Measurements from ENCODE around the gene TBC1D22A.

- TF ChIP-seq CTCF (IDR thresholded peaks at IDR 0.05 in 4 of 5, conservative IDR thresholded peaks at IDR 0.05 in 1 of 5) (no peak), POLR2A (IDR thresholded peaks at IDR 0.05) (no peak)
These were observed 438.0 kb downstream of the TBC1D22A start for GRCh38 chr22:47200273-47201051.

Measured in gastrocnemius medialis (tissue), 4 donors.